GM23338 (cell line): ENCODE data around the gene IL1F10. TPM values are rescaled to one million over a fixed set of nuclear protein-coding genes. Genes with fewer than 3 reads are reported as not detected.

Experiments used
- ATAC-seq: fragments of 200-7000 bp; cut with Tn5 transposase; 3 replicates; pipeline ENCODE4 v1.9.1; 2020
- DNase-seq: peaks from one replicate; pipeline ENCODE4 v3.0.0-alpha.2; 2015; ENCODE audit warnings: low spot score
- H2AFZ ChIP-seq: fragments of 200-600 bp; sonication (generic); 2 replicates; pipeline ENCODE4 v1.8.0; 2016; ENCODE audit warnings: antibody characterized with exemption, mild to moderate bottlenecking, moderate library complexity
- H3F3A ChIP-seq: fragments of 200-600 bp; sonication (generic); replicated peaks from 2 replicates; pipeline ENCODE4 v1.8.0; 2017; ENCODE audit warnings: antibody characterized with exemption, mixed run types, low read depth
- H3K27ac ChIP-seq: fragments of 200-600 bp; sonication (generic); 2 replicates; pipeline ENCODE4 v1.6.1; 2016; ENCODE audit warnings: low read depth
- H3K27me3 ChIP-seq: fragments of 200-600 bp; sonication (generic); 2 replicates; pipeline ENCODE4 v1.8.0; 2016; ENCODE audit warnings: mild to moderate bottlenecking, mixed run types, moderate library complexity; ENCODE audit not compliant: insufficient read depth
- H3K36me3 ChIP-seq: fragments of 200-600 bp; sonication (generic); 2 replicates; pipeline ENCODE4 v1.8.0; 2016; ENCODE audit warnings: mild to moderate bottlenecking; ENCODE audit not compliant: insufficient read depth
- H3K4me1 ChIP-seq: fragments of 200-600 bp; sonication (generic); 2 replicates; pipeline ENCODE4 v1.8.0; 2016; ENCODE audit warnings: mild to moderate bottlenecking, moderate library complexity; ENCODE audit not compliant: insufficient read depth
- H3K4me2 ChIP-seq: fragments of 200-600 bp; sonication (generic); 2 replicates; pipeline ENCODE4 v1.7.1; 2017; ENCODE audit warnings: mixed run types
- H3K4me3 ChIP-seq: fragments of 200-600 bp; sonication (generic); 2 replicates; pipeline ENCODE4 v1.6.1; 2016; ENCODE audit warnings: mixed run types
- H3K79me2 ChIP-seq: fragments of 200-600 bp; sonication (generic); replicated peaks from 2 replicates; pipeline ENCODE4 v1.8.0; 2017; ENCODE audit warnings: mild to moderate bottlenecking; ENCODE audit not compliant: insufficient read depth
- H3K9me2 ChIP-seq: fragments of 200-600 bp; sonication (generic); 2 replicates; pipeline ENCODE4 v1.8.0; 2017; ENCODE audit not compliant: insufficient read depth
- H4K20me1 ChIP-seq: fragments of 200-600 bp; sonication (generic); replicated peaks from 2 replicates; pipeline ENCODE4 v1.8.0; 2017; ENCODE audit warnings: mild to moderate bottlenecking; ENCODE audit not compliant: insufficient read depth
- H3K27ac Mint-ChIP-seq: 2 replicates; pipeline ENCODE4 v1.8.0; 2020; ENCODE audit warnings: inconsistent platforms, mild to moderate bottlenecking, moderate library complexity, mixed read lengths
- H3K27me3 Mint-ChIP-seq: 3 replicates; pipeline ENCODE4 v1.8.0; 2022; ENCODE audit warnings: low read depth, mild to moderate bottlenecking, moderate library complexity, mixed read lengths, inconsistent platforms; ENCODE audit not compliant: insufficient read depth, poor library complexity
- H3K36me3 Mint-ChIP-seq: 3 replicates; pipeline ENCODE4 v1.8.0; 2021; ENCODE audit warnings: low read depth, mild to moderate bottlenecking, inconsistent platforms, moderate library complexity, mixed read lengths
- H3K4me1 Mint-ChIP-seq: 3 replicates; pipeline ENCODE4 v1.8.0; 2020; ENCODE audit warnings: mild to moderate bottlenecking, inconsistent platforms, mixed read lengths
- H3K4me3 Mint-ChIP-seq: 3 replicates; pipeline ENCODE4 v1.8.0; 2021; ENCODE audit warnings: moderate library complexity, mild to moderate bottlenecking, inconsistent platforms, mixed read lengths
- H3K9me3 Mint-ChIP-seq: 3 replicates; pipeline ENCODE4 v1.8.0; 2020; ENCODE audit warnings: moderate library complexity, mild to moderate bottlenecking, inconsistent platforms, mixed read lengths
- CREB1 ChIP-seq: fragments of 250-450 bp; sonication (Bioruptor Pico); IDR thresholded peaks from 2 replicates; pipeline ENCODE4 v1.5.0; 2020; ENCODE audit warnings: low read depth, mild to moderate bottlenecking, moderate library complexity
- EZH2 ChIP-seq: fragments of 200-600 bp; sonication (generic); IDR thresholded peaks from one replicate; pipeline ENCODE4 v1.8.0; 2017; ENCODE audit warnings: antibody characterized with exemption, mild to moderate bottlenecking, low read depth; ENCODE audit not compliant: unreplicated experiment
- EZH2phosphoT487 ChIP-seq: fragments of 200-600 bp; sonication (generic); IDR thresholded peaks from one replicate; pipeline ENCODE4 v1.8.1; 2018; ENCODE audit warnings: antibody characterized with exemption; ENCODE audit not compliant: unreplicated experiment
- JUNB ChIP-seq: IDR thresholded peaks from one replicate; pipeline ENCODE4 v1.6.1; 2016; ENCODE audit warnings: antibody characterized with exemption; ENCODE audit not compliant: unreplicated experiment
- NANOG ChIP-seq: IDR thresholded peaks from 2 replicates; pipeline ENCODE4 v1.6.1; 2016; ENCODE audit warnings: antibody characterized with exemption, borderline replicate concordance
- POLR2AphosphoS5 ChIP-seq: IDR thresholded peaks from 2 replicates; pipeline ENCODE4 v1.6.1; 2016; ENCODE audit warnings: antibody characterized with exemption, low read depth
- STAT1 ChIP-seq: IDR thresholded peaks from one replicate; pipeline ENCODE4 v1.6.1; 2016; ENCODE audit warnings: antibody characterized with exemption; ENCODE audit not compliant: unreplicated experiment
- ZNF114 ChIP-seq: fragments of 250-450 bp; sonication (Bioruptor Pico); IDR thresholded peaks from 2 replicates; pipeline ENCODE4 v1.5.0; 2020; ENCODE audit warnings: mild to moderate bottlenecking, moderate library complexity
- ZNF331 ChIP-seq: fragments of 250-450 bp; sonication (Bioruptor Pico); IDR thresholded peaks from 2 replicates; pipeline ENCODE4 v1.5.0; 2020; ENCODE audit warnings: low read depth, mild to moderate bottlenecking, moderate library complexity
- ZNF462 ChIP-seq: fragments of 250-450 bp; sonication (Bioruptor Pico); IDR thresholded peaks from 2 replicates; pipeline ENCODE4 v1.5.0; 2020; ENCODE audit warnings: mild to moderate bottlenecking, moderate library complexity
- polyA plus RNA-seq: library from polyadenylated mRNA; unstranded; fragments of >200 nt; fragmentation: Nextera tagmentation; extraction: Ambion mirVana; gene quantifications from 2 replicates; pipeline ENCODE4 v1.2.1, GENCODE V29; 2016
- total RNA-seq: library from RNA; depleted of rRNA; stranded (reverse); fragments of >200 nt; shearing (Covaris generic); gene quantifications from 2 replicates; pipeline ENCODE4 v1.2.3, GENCODE V29; 2014
- TF ChIP-seq, protein P1 (sequence below): IDR thresholded peaks from 2 replicates; pipeline ENCODE4 v1.6.1; 2016; ENCODE audit warnings: antibody characterized with exemption

The IL1F10 gene
- total and polyA plus RNA-seq, 2 experiments from 2014 or later = not detected

- Mint-ChIP-seq H3K9me3 (no peaks in the 10 kb centered on the region), H3K4me3 (no peak overlapping the region), H3K27ac (no peak overlapping the region), H3K27me3 (no peaks in the 10 kb centered on the region), H3K36me3 (no peaks in the 10 kb centered on the region), H3K4me1 (no peaks in the 10 kb centered on the region)
- H3K79me2 ChIP-seq = no peaks in the 10 kb centered on the region
- no peaks in the 10 kb centered on the region for H4K20me1 ChIP-seq
- peaks cover 7% of the 10 kb centered on the region; the same call in 1 of the 2 replicates for H3K9me2 ChIP-seq
- H3K36me3 ChIP-seq = no peaks in the 10 kb centered on the region
- H3K4me1 ChIP-seq = no peaks in the 10 kb centered on the region
- no peaks in the 10 kb centered on the region for H3K27me3 ChIP-seq
- no peak overlapping the region for H3K27ac ChIP-seq
- H3F3A ChIP-seq = no peaks in the 10 kb centered on the region
- no peak overlapping the region for H3K4me3 ChIP-seq
- no peak for TF ChIP-seq NANOG
- no peak for TF ChIP-seq JUNB
- no peak for TF ChIP-seq POLR2AphosphoS5
- TF ChIP-seq ZNF114 = no peak
- TF ChIP-seq, protein P1, sequence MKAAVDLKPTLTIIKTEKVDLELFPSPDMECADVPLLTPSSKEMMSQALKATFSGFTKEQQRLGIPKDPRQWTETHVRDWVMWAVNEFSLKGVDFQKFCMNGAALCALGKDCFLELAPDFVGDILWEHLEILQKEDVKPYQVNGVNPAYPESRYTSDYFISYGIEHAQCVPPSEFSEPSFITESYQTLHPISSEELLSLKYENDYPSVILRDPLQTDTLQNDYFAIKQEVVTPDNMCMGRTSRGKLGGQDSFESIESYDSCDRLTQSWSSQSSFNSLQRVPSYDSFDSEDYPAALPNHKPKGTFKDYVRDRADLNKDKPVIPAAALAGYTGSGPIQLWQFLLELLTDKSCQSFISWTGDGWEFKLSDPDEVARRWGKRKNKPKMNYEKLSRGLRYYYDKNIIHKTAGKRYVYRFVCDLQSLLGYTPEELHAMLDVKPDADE = no peak
- no peak for TF ChIP-seq ZNF462 (CRISPR knock-in tag)
- no peak for TF ChIP-seq STAT1
- TF ChIP-seq CREB1 = no peak
- no peak for TF ChIP-seq EZH2
- no peak for TF ChIP-seq ZNF331
- no peak for TF ChIP-seq EZH2phosphoT487
- ATAC-seq (no peak), DNase-seq (no peak)
- no peak overlapping the region for H3K4me2 ChIP-seq
- no peak overlapping the region for H2AFZ ChIP-seq
These were observed 51.3 kb downstream of the IL1F10 start for GRCh38 chr2:113119111-113119510.
